HG03558 (cell line): ENCODE results near the gene CHCHD3.

Experiments used
- ATAC-seq: cut with Tn5 transposase; IDR thresholded peaks from one replicate; pipeline ENCODE4 v1.9.1; 2021; ENCODE audit warnings: moderate number of reproducible peaks; ENCODE audit not compliant: unreplicated experiment; ENCODE audit errors: extremely low read depth

Gene CHCHD3

GRCh38 chr7:133081119-133081598 is 731 bp downstream of the CHCHD3 start:
- ATAC-seq = no peak

- no peak for ATAC-seq
These were observed 2.6 kb downstream of the CHCHD3 start for GRCh38 chr7:133079296-133079695.

GRCh38 chr7:133077394-133077793 is 4.5 kb downstream of the CHCHD3 start:
- no peak for ATAC-seq

- ATAC-seq = no peak
These were observed 5.7 kb downstream of the CHCHD3 start for GRCh38 chr7:133076142-133076541.

GRCh38 chr7:133071506-133071905 is 10.4 kb downstream of the CHCHD3 start:
- ATAC-seq = no peak

GRCh38 chr7:133070562-133070961 is 11.3 kb downstream of the CHCHD3 start:
- ATAC-seq = no peak

- ATAC-seq = no peak
These were observed 16.6 kb downstream of the CHCHD3 start for GRCh38 chr7:133065301-133065700.

- no peak for ATAC-seq
These were observed 17.6 kb downstream of the CHCHD3 start for GRCh38 chr7:133064082-133064820.

- ATAC-seq = no peak
These were observed 20.1 kb downstream of the CHCHD3 start for GRCh38 chr7:133061792-133062191.

- ATAC-seq = no peak
These were observed 20.5 kb downstream of the CHCHD3 start for GRCh38 chr7:133061357-133061756.

- no peak for ATAC-seq
These were observed 21.9 kb downstream of the CHCHD3 start for GRCh38 chr7:133060004-133060403.

- ATAC-seq = no peak
These were observed 22.6 kb downstream of the CHCHD3 start for GRCh38 chr7:133059263-133059662.

GRCh38 chr7:133056370-133057238 is 25.3 kb downstream of the CHCHD3 start:
- ATAC-seq = no peak

GRCh38 chr7:133054162-133054840 is 27.6 kb downstream of the CHCHD3 start:
- no peak for ATAC-seq

GRCh38 chr7:133053321-133053891 is 28.5 kb downstream of the CHCHD3 start:
- no peak for ATAC-seq

GRCh38 chr7:133052826-133053225 is 29.1 kb downstream of the CHCHD3 start:
- no peak for ATAC-seq

GRCh38 chr7:133052401-133052756 is 29.5 kb downstream of the CHCHD3 start:
- ATAC-seq = no peak

GRCh38 chr7:133051719-133052400 is 30.0 kb downstream of the CHCHD3 start:
- ATAC-seq = no peak

- no peak for ATAC-seq
These were observed 30.8 kb downstream of the CHCHD3 start for GRCh38 chr7:133051066-133051465.
